SU-DHL-6 (cell line): ENCODE measurements around the gene DTX3.

Experiments used
- H2AFZ ChIP-seq: fragments of 200-600 bp; sonication (generic); 2 replicates; pipeline ENCODE4 v1.6.1; 2014; ENCODE audit warnings: low read depth, mild to moderate bottlenecking, moderate library complexity, mixed read lengths, antibody characterized with exemption, low read length; ENCODE audit not compliant: severe bottlenecking
- H3F3A ChIP-seq: fragments of 200-600 bp; shearing (Covaris generic); 2 replicates; pipeline ENCODE4 v1.6.0; 2016; ENCODE audit warnings: antibody characterized with exemption, mild to moderate bottlenecking; ENCODE audit not compliant: insufficient read depth
- H3K27ac ChIP-seq: fragments of 200-600 bp; sonication (generic); 2 replicates; pipeline ENCODE4 v1.5.1; 2016; ENCODE audit warnings: low read depth, mild to moderate bottlenecking, low read length, moderate library complexity, mixed read lengths
- H3K27me3 ChIP-seq: fragments of 200-600 bp; sonication (generic), shearing (Covaris generic); 2 replicates; pipeline ENCODE4 v1.6.0; 2014; ENCODE audit warnings: mild to moderate bottlenecking, low read length
- H3K36me3 ChIP-seq: fragments of 200-600 bp; sonication (generic); 2 replicates; pipeline ENCODE4 v1.6.1; 2014; ENCODE audit warnings: mild to moderate bottlenecking, low read length, mixed read lengths
- H3K4me2 ChIP-seq: fragments of 300-600, 200-600 bp; shearing (Covaris generic), sonication (generic); 2 replicates; pipeline ENCODE4 v1.6.0; 2014; ENCODE audit warnings: low read length, low read depth, mild to moderate bottlenecking; ENCODE audit not compliant: poor library complexity, severe bottlenecking
- H3K4me3 ChIP-seq: fragments of 200-600 bp; sonication (generic); 2 replicates; pipeline ENCODE4 v1.5.1; 2014; ENCODE audit warnings: antibody characterized with exemption, low read length, mild to moderate bottlenecking, mixed read lengths; ENCODE audit not compliant: insufficient read depth, poor library complexity, severe bottlenecking
- H3K79me2 ChIP-seq: fragments of 200-600 bp; sonication (generic); 2 replicates; pipeline ENCODE4 v1.6.1; 2014; ENCODE audit warnings: mild to moderate bottlenecking, low read length, moderate library complexity; ENCODE audit not compliant: insufficient read depth
- H3K9ac ChIP-seq: fragments of 200-600 bp; sonication (generic); 2 replicates; pipeline ENCODE4 v1.7.0; 2014; ENCODE audit warnings: mild to moderate bottlenecking, low read length
- H3K9me2 ChIP-seq: fragments of 200-600 bp; sonication (generic); replicated peaks from 2 replicates; pipeline ENCODE4 v1.6.1; 2014; ENCODE audit warnings: low read length; ENCODE audit not compliant: insufficient read depth
- H3K9me3 ChIP-seq: fragments of 200-600 bp; sonication (generic); 2 replicates; pipeline ENCODE4 v1.6.1; 2014; ENCODE audit warnings: low read length, mixed read lengths; ENCODE audit not compliant: insufficient read depth
- H4K20me1 ChIP-seq: fragments of 200-600 bp; sonication (generic); 2 replicates; pipeline ENCODE4 v1.6.1; 2014; ENCODE audit warnings: low read depth, mild to moderate bottlenecking, antibody characterized with exemption, low read length, moderate library complexity, mixed read lengths
- EZH2phosphoT487 ChIP-seq: fragments of 200-600 bp; sonication (generic), shearing (Covaris generic); conservative IDR thresholded peaks from 2 replicates; pipeline ENCODE4 v1.6.1; 2018; ENCODE audit warnings: mild to moderate bottlenecking, antibody characterized with exemption, low read length, moderate library complexity, mixed read lengths
- TF ChIP-seq, protein P1 (sequence below): fragments of 200-600 bp; sonication (generic); IDR thresholded peaks from one replicate; pipeline ENCODE4 v1.5.1; 2017; ENCODE audit warnings: antibody characterized with exemption, mild to moderate bottlenecking, low read length, moderate library complexity; ENCODE audit not compliant: insufficient read depth, poor library complexity, severe bottlenecking

DTX3 gene

DNA sequence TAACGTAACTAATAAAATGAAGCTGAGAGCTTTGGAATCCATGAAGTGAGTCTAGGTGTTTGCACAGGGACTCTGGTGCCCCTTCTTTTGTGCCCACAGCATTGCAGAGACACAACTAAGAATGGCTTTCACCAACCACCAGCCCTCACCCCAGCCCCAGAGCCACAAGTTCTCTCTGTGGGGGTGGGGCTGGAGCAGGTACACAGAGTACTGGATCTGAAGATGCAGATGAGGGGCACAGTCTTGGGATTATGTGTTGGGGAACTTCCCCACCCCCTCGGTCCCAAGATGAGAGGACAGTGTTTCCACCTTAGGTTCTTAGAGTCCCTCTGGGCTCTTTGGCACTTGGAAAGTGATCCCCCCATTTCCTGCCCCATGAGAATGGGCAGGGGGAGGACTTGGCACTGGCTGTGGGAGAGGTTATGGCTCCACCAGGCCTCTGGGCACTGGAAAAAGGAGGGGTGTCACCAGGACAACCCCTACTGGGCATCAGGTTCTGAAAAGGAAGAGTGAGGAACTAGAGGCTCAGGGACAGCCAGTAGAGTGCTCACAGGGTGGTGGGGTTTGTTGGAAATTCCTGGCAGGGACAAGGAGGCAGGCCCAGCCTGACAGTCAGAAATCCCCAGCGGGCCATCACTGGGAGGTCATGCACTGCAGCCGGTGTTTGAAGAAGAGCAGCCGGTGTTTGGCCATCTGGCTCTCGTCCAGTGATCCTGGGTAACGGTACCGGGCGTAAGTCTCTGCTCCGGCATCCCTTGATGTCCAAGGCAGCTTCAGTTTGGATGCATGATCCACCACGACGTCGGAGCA lies 21.7 kb downstream of the DTX3 start:
- no peak overlapping the region for H3K9ac ChIP-seq
- H3K27ac ChIP-seq: no peak overlapping the region
- H3K9me2 ChIP-seq: no peaks in the 10 kb centered on the region
- H3K27me3 ChIP-seq: no peaks in the 10 kb centered on the region
- H4K20me1 ChIP-seq: no peaks in the 10 kb centered on the region
- H3K36me3 ChIP-seq: no peaks in the 10 kb centered on the region
- no peak overlapping the region for H2AFZ ChIP-seq
- no peak overlapping the region for H3K4me2 ChIP-seq
- H3K79me2 ChIP-seq: no peaks in the 10 kb centered on the region
- TF ChIP-seq EZH2phosphoT487: no peak
- TF ChIP-seq, protein P1, sequence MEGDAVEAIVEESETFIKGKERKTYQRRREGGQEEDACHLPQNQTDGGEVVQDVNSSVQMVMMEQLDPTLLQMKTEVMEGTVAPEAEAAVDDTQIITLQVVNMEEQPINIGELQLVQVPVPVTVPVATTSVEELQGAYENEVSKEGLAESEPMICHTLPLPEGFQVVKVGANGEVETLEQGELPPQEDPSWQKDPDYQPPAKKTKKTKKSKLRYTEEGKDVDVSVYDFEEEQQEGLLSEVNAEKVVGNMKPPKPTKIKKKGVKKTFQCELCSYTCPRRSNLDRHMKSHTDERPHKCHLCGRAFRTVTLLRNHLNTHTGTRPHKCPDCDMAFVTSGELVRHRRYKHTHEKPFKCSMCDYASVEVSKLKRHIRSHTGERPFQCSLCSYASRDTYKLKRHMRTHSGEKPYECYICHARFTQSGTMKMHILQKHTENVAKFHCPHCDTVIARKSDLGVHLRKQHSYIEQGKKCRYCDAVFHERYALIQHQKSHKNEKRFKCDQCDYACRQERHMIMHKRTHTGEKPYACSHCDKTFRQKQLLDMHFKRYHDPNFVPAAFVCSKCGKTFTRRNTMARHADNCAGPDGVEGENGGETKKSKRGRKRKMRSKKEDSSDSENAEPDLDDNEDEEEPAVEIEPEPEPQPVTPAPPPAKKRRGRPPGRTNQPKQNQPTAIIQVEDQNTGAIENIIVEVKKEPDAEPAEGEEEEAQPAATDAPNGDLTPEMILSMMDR: no peak
- H3F3A ChIP-seq: no peaks in the 10 kb centered on the region
- H3K4me3 ChIP-seq: no peak overlapping the region
- H3K9me3 ChIP-seq: no peaks in the 10 kb centered on the region

DNA sequence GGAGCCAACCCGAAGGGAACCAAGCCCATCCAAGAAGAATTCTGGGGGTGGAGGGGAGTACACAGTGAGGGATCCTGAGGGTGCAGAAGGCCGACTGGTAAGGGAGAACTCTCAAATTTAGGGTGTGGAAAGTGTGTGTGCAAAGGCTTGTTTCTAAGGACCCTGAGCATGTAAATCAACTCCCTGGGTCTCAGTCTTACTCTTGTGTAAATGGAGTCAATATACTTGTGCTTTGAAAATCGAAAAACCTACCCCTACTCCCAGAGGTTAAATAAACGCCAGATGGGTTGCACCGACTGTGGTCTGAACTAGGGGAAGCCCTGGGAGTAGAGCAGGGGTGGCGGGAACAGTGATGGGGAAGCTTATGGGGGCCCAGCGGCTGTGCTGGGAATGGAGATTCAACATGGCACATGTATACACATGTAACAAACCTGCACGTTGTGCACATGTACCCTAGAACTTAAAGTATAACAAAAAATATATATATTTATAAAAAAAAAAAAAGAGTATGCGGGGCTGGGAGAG lies 22.4 kb downstream of the DTX3 start:
- Histone ChIP-seq H2AFZ (no peak overlapping the region), H3K4me3 (no peak overlapping the region), H3K9ac (no peak overlapping the region), H3F3A (no peaks in the 10 kb centered on the region), H3K36me3 (no peaks in the 10 kb centered on the region), H3K27me3 (no peaks in the 10 kb centered on the region), H3K9me3 (no peaks in the 10 kb centered on the region), H3K9me2 (no peaks in the 10 kb centered on the region), H3K4me2 (no peak overlapping the region), H3K27ac (no peak overlapping the region), H4K20me1 (no peaks in the 10 kb centered on the region), H3K79me2 (no peaks in the 10 kb centered on the region)
- TF ChIP-seq, protein P1: no peak
- TF ChIP-seq EZH2phosphoT487: no peak

DNA sequence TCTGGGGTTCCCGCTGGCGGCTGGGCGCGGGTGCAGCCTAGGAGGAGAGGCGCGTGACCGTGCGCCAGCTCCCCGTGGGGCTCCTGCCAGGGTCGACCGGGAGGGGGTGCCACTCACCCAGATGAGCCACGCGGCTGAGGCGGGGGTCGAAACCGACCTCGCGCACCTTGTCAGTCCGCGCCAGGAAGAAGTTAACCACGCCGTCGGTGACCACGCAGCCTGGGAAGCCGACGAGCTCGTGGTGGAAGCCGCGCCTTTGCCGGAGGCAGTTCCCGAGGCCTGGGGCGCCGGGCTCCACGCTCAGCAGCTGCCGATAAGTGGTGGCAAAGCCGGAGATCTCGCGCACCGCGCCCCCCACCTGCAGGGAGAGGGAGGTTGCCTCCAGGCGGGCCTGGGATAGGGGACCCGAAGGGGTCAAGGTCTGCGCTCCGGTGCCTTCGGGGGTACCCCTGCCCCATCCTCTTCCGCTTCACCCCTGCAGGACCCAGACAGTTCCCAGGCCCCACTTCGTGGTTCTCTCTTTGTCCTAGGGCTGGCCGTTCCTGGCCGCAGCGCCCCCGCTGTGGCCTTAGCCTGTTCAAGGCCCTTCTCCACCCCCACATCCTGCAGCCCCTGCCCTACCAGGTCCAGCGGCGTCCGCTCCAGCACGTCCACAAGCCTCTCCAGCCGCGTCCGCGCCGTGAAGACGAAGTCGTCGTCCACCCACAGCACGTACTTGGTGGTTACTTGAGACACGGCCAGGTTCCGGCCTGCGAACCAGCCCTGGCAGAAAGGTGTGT lies 23.1 kb downstream of the DTX3 start:
- no peak overlapping the region for H3K27ac ChIP-seq
- no peaks in the 10 kb centered on the region for H3K79me2 ChIP-seq
- no peaks in the 10 kb centered on the region for H3K27me3 ChIP-seq
- H3K9ac ChIP-seq: no peak overlapping the region
- TF ChIP-seq, protein P1: no peak
- no peak for TF ChIP-seq EZH2phosphoT487
- no peak overlapping the region for H3K4me3 ChIP-seq
- H2AFZ ChIP-seq: no peak overlapping the region
- H3K4me2 ChIP-seq: no peak overlapping the region
- no peaks in the 10 kb centered on the region for H3K9me3 ChIP-seq
- no peaks in the 10 kb centered on the region for H4K20me1 ChIP-seq
- no peaks in the 10 kb centered on the region for H3F3A ChIP-seq
- no peaks in the 10 kb centered on the region for H3K9me2 ChIP-seq
- H3K36me3 ChIP-seq: no peaks in the 10 kb centered on the region
